Renal cortical epithelial cell (primary cell): ENCODE data around the gene HCRT. TPM values are rescaled to one million over a fixed set of nuclear protein-coding genes. Genes with fewer than 3 reads are reported as not detected.

Experiments used
- DNase-seq: peaks from one replicate; pipeline ENCODE4 v3.0.0-alpha.2; 2011; ENCODE audit warnings: low read depth
- total RNA-seq: library from RNA; depleted of rRNA; stranded (reverse); fragments of >200 nt; gene quantifications from 2 replicates; pipeline ENCODE4 v1.2.3, GENCODE V29; 2014

Gene HCRT
- total RNA-seq, 1 donor from 2014 or later: not detected

- DNase-seq: no peak
Observed at GRCh38 chr17:42180411-42180921, 4.8 kb downstream of the HCRT start.

- no peak for DNase-seq
Observed at GRCh38 chr17:42179911-42180410, 5.3 kb downstream of the HCRT start.

GRCh38 chr17:42179335-42179734 lies 5.9 kb downstream of the HCRT start:
- no peak for DNase-seq

- no peak for DNase-seq
Observed at GRCh38 chr17:42178817-42179216, 6.4 kb downstream of the HCRT start.

- DNase-seq: no peak
Observed at GRCh38 chr17:42177684-42178083, 7.6 kb downstream of the HCRT start.

GRCh38 chr17:42174126-42174783 lies 11.0 kb downstream of the HCRT start:
- no peak for DNase-seq

GRCh38 chr17:42171831-42172230 lies 13.4 kb downstream of the HCRT start:
- no peak for DNase-seq

GRCh38 chr17:42169351-42169750 lies 15.9 kb downstream of the HCRT start:
- DNase-seq: no peak

GRCh38 chr17:42167807-42168206 lies 17.4 kb downstream of the HCRT start:
- no peak for DNase-seq

- no peak for DNase-seq
Observed at GRCh38 chr17:42166196-42166763, 19.0 kb downstream of the HCRT start.

GRCh38 chr17:42165751-42166150 lies 19.5 kb downstream of the HCRT start:
- no peak for DNase-seq

- DNase-seq: no peak
Observed at GRCh38 chr17:42163696-42164407, 21.4 kb downstream of the HCRT start.

- no peak for DNase-seq
Observed at GRCh38 chr17:42163113-42163512, 22.1 kb downstream of the HCRT start.

- no peak for DNase-seq
Observed at GRCh38 chr17:42160531-42160910, 24.7 kb downstream of the HCRT start.

GRCh38 chr17:42159796-42160530 lies 25.3 kb downstream of the HCRT start:
- no peak for DNase-seq

- DNase-seq: no peak
Observed at GRCh38 chr17:42155614-42156045, 29.6 kb downstream of the HCRT start.

GRCh38 chr17:42153919-42154742 lies 31.1 kb downstream of the HCRT start:
- no peak for DNase-seq

GRCh38 chr17:42146911-42147607 lies 38.2 kb downstream of the HCRT start:
- no peak for DNase-seq

- peak; percentile 46 for DNase-seq
Observed at GRCh38 chr17:42143138-42143537, 42.1 kb downstream of the HCRT start.

- DNase-seq: peak; percentile 11
Observed at GRCh38 chr17:42142371-42142896, 42.8 kb downstream of the HCRT start.
